ENCODE measurements around the gene SEPHS2. TPM values are rescaled to one million over a fixed set of nuclear protein-coding genes. Genes with fewer than 3 reads are reported as not detected.

Gene SEPHS2
- total and polyA plus RNA-seq, 5 donors = 29.4 to 41.1 (median 36.3) TPM

- H3K27me3 ChIP-seq (ENCODE audit: control insufficient read depth, insufficient read depth) = no peaks in the 10 kb centered on the region
- H3K4me1 ChIP-seq (ENCODE audit: control insufficient read depth, insufficient read depth, low read length) = no peaks in the 10 kb centered on the region
- intact Hi-C loops (cut with DNase I) = no loop called here
- DNase-seq = no peak
- H3K9me3 ChIP-seq (ENCODE audit: control insufficient read depth, low read length) = no peaks in the 10 kb centered on the region
- peak overlapping the region; percentile 32 for H3K27ac ChIP-seq (ENCODE audit: low read length)
- 89% methylated on average over 6 of the region's 6 CpGs for WGBS
- no peak for ATAC-seq
- H3K4me3 ChIP-seq (ENCODE audit: low read length) = no peak overlapping the region
Observed at GRCh38 chr16:30413112-30413806, 32.4 kb downstream of the SEPHS2 start.

- DNase-seq (peak; percentile 90 to 96 (median 96)), ATAC-seq (peak; percentile 74 to 79)
- WGBS = 40% methylated on average over 15 of the region's 15 CpGs
- H3K4me1 ChIP-seq (ENCODE audit: control insufficient read depth, insufficient read depth, low read length) = peaks cover 4% of the 10 kb centered on the region
- no peaks in the 10 kb centered on the region for H3K27me3 ChIP-seq (ENCODE audit: control insufficient read depth, insufficient read depth)
- H3K4me3 ChIP-seq (ENCODE audit: low read length) = no peak overlapping the region
- intact Hi-C loops (cut with DNase I) = loop anchor here in 1 of 4 donors (10.0 kb wide), 1 partner anchor 55 kb away; the partner anchor contains the start of gene CD2BP2
- H3K27ac ChIP-seq (ENCODE audit: low read length) = no peak overlapping the region
- H3K9me3 ChIP-seq (ENCODE audit: control insufficient read depth, low read length) = no peaks in the 10 kb centered on the region
Observed at GRCh38 chr16:30409125-30410060, 36.3 kb downstream of the SEPHS2 start.

GRCh38 chr16:30407804-30408534 is 37.7 kb downstream of the SEPHS2 start:
- Histone ChIP-seq H3K27ac (ENCODE audit: low read length) (peak overlapping the region; percentile 55), H3K9me3 (ENCODE audit: control insufficient read depth, low read length) (no peaks in the 10 kb centered on the region), H3K4me3 (ENCODE audit: low read length) (peak overlapping the region; percentile 72), H3K27me3 (ENCODE audit: control insufficient read depth, insufficient read depth) (no peaks in the 10 kb centered on the region), H3K4me1 (ENCODE audit: control insufficient read depth, insufficient read depth, low read length) (peaks cover 4% of the 10 kb centered on the region)
- peak; percentile 40 to 48 for ATAC-seq
- 12% methylated on average over 17 of the region's 19 CpGs for WGBS
- intact Hi-C loops (cut with DNase I) = loop anchor here in 1 of 4 donors (10.0 kb wide), 1 partner anchor 53 kb away; the partner anchor contains the start of gene CD2BP2
- no peak for DNase-seq

GRCh38 chr16:30407102-30407803 is 38.4 kb downstream of the SEPHS2 start, which contains the start of gene ZNF771:
TSS of gene ZNF771 (plus strand) at chr16:30407606. CDS start at chr16:30408054, 448 bp downstream.
- peak within 1 kb of the TSS; percentile 84 for H3K27ac ChIP-seq (ENCODE audit: low read length)
- H3K4me1 ChIP-seq (ENCODE audit: control insufficient read depth, insufficient read depth, low read length) = peaks cover 4% of the 10 kb centered on the region
- DNase-seq (peak; percentile 95 to 99 (median 98)), ATAC-seq (peak; percentile 97 to 98)
- peak within 1 kb of the TSS; percentile 72 for H3K4me3 ChIP-seq (ENCODE audit: low read length)
- H3K9me3 ChIP-seq (ENCODE audit: control insufficient read depth, low read length) = no peaks in the 10 kb centered on the region
- intact Hi-C loops (cut with DNase I) = loop anchor here in 1 of 4 donors (10.0 kb wide), 1 partner anchor 52 kb away; the partner anchor contains the start of gene CD2BP2
- under 1% methylated on average over 65 of the region's 65 CpGs for WGBS
- no peaks in the 10 kb centered on the region for H3K27me3 ChIP-seq (ENCODE audit: control insufficient read depth, insufficient read depth)

- intact Hi-C loops (cut with DNase I) = loop anchor here in 1 of 4 donors (10.0 kb wide), 1 partner anchor 52 kb away; the partner anchor contains the start of gene CD2BP2
- Histone ChIP-seq H3K27ac (ENCODE audit: low read length) (peak overlapping the region; percentile 22), H3K9me3 (ENCODE audit: control insufficient read depth, low read length) (no peaks in the 10 kb centered on the region), H3K27me3 (ENCODE audit: control insufficient read depth, insufficient read depth) (no peaks in the 10 kb centered on the region), H3K4me1 (ENCODE audit: control insufficient read depth, insufficient read depth, low read length) (peaks cover 4% of the 10 kb centered on the region), H3K4me3 (ENCODE audit: low read length) (peak overlapping the region; percentile 72)
- WGBS = 16% methylated on average over 14 of the region's 14 CpGs
- DNase-seq = no peak
- ATAC-seq = no peak
Observed at GRCh38 chr16:30406795-30407101, 38.9 kb downstream of the SEPHS2 start.

- WGBS = 85% methylated on average over 8 of the region's 8 CpGs
- intact Hi-C loops (cut with DNase I) = loop anchor here in 1 of 4 donors (10.0 kb wide), 1 partner anchor 47 kb away; the partner anchor contains the start of gene CD2BP2
Observed at GRCh38 chr16:30401768-30402425, 43.8 kb downstream of the SEPHS2 start.

GRCh38 chr16:30399435-30400186 is 46.1 kb downstream of the SEPHS2 start:
- WGBS = 9% methylated on average over 12 of the region's 12 CpGs
- peak in 1 of 3 donors; percentile 20 for DNase-seq
- no peak for ATAC-seq
- H3K9me3 ChIP-seq (ENCODE audit: control insufficient read depth, low read length) = no peaks in the 10 kb centered on the region
- peak overlapping the region; percentile 38 for H3K27ac ChIP-seq (ENCODE audit: low read length)
- no peaks in the 10 kb centered on the region for H3K4me1 ChIP-seq (ENCODE audit: control insufficient read depth, insufficient read depth, low read length)
- intact Hi-C loops (cut with DNase I) = loop anchor here in 1 of 4 donors (10.0 kb wide), 2 partner anchors 45 to 305 kb away; partner anchors contain the start of genes CD2BP2, TBX6 and YPEL3
- H3K4me3 ChIP-seq (ENCODE audit: low read length) = peak overlapping the region; percentile 77
- H3K27me3 ChIP-seq (ENCODE audit: control insufficient read depth, insufficient read depth) = no peaks in the 10 kb centered on the region

More at GRCh38 chr16:30401768-30402425, 43.8 kb downstream of the SEPHS2 start:
- no peaks in the 10 kb centered on the region for H3K9me3 ChIP-seq (ENCODE audit: control insufficient read depth, low read length)
- H3K4me3 ChIP-seq (ENCODE audit: low read length) = no peak overlapping the region
- no peaks in the 10 kb centered on the region for H3K4me1 ChIP-seq (ENCODE audit: control insufficient read depth, insufficient read depth, low read length)
- H3K27ac ChIP-seq (ENCODE audit: low read length) = no peak overlapping the region
- DNase-seq = peak in 1 of 3 donors; percentile 8
- no peaks in the 10 kb centered on the region for H3K27me3 ChIP-seq (ENCODE audit: control insufficient read depth, insufficient read depth)
- no peak for ATAC-seq

GRCh38 chr16:30398661-30399434 is 46.8 kb downstream of the SEPHS2 start:
- Histone ChIP-seq H3K4me1 (ENCODE audit: control insufficient read depth, insufficient read depth, low read length) (no peaks in the 10 kb centered on the region), H3K9me3 (ENCODE audit: control insufficient read depth, low read length) (no peaks in the 10 kb centered on the region), H3K4me3 (ENCODE audit: low read length) (no peak overlapping the region), H3K27ac (ENCODE audit: low read length) (no peak overlapping the region), H3K27me3 (ENCODE audit: control insufficient read depth, insufficient read depth) (no peaks in the 10 kb centered on the region)
- DNase-seq = peak in 1 of 3 donors; percentile 53
- intact Hi-C loops (cut with DNase I) = loop anchor here in 1 of 4 donors (10.0 kb wide), 1 partner anchor 304 kb away; the partner anchor contains the start of genes TBX6 and YPEL3
- no peak for ATAC-seq
- WGBS = 79% methylated on average over 23 of the region's 23 CpGs
